GM12865 (cell line): ENCODE measurements around the gene ARPC5.
A peak's percentile ranks its signal among the peaks of the same experiment; 100 is the strongest.

Experiments
- DNase-seq: peaks from one replicate; pipeline ENCODE4 v3.0.0; 2010; ENCODE audit warnings: low read depth
- H3K4me3 ChIP-seq: 2 replicates; pipeline ENCODE4 v1.5.1; 2011; ENCODE audit warnings: mild to moderate bottlenecking, low read depth, low read length, control low read depth
- CTCF ChIP-seq: IDR thresholded peaks from 2 replicates; pipeline ENCODE4 v1.5.1; 2011; ENCODE audit warnings: low read length, control low read depth, low read depth, inconsistent platforms; ENCODE audit not compliant: insufficient read depth; ENCODE audit errors: missing control alignments

ARPC5 gene

GRCh38 chr1:183586926-183587325 lies 48.7 kb downstream of the ARPC5 start:
- no peak for DNase-seq
- no peak overlapping the region for H3K4me3 ChIP-seq
- TF ChIP-seq CTCF = no peak

- TF ChIP-seq CTCF = no peak
- no peak for DNase-seq
- H3K4me3 ChIP-seq = no peak overlapping the region
Measured at GRCh38 chr1:183586455-183586854, 49.1 kb downstream of the ARPC5 start.

DNA sequence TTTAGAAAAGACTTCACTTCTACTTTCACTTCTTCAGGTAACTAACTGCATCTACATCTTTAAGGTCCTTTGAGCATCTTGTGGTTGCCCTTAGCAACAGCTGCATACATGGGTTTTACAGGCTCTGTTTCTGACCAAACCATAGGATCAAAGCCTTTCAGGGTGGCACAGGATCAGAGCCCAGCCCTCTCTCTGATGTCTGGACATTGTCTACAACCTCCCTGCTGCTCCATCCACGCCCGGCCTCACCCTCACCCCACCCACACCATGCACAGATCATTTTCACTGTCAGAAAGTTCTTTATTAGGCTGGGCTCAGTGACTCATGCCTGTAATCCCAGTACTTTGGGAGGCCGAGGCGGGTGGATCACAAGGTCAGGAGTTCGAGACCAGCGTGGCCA lies 50.5 kb downstream of the ARPC5 start:
- DNase-seq = peak; percentile 53
- no peak overlapping the region for H3K4me3 ChIP-seq
- no peak for TF ChIP-seq CTCF

GRCh38 chr1:183584147-183584546 lies 51.4 kb downstream of the ARPC5 start:
- TF ChIP-seq CTCF = no peak
- no peak for DNase-seq
- no peak overlapping the region for H3K4me3 ChIP-seq

- no peak for TF ChIP-seq CTCF
- no peak for DNase-seq
- H3K4me3 ChIP-seq = no peak overlapping the region
Measured at GRCh38 chr1:183583466-183583865, 52.1 kb downstream of the ARPC5 start.

- no peak for TF ChIP-seq CTCF
- DNase-seq = no peak
Measured at GRCh38 chr1:183582021-183582713, 53.4 kb downstream of the ARPC5 start.

DNA sequence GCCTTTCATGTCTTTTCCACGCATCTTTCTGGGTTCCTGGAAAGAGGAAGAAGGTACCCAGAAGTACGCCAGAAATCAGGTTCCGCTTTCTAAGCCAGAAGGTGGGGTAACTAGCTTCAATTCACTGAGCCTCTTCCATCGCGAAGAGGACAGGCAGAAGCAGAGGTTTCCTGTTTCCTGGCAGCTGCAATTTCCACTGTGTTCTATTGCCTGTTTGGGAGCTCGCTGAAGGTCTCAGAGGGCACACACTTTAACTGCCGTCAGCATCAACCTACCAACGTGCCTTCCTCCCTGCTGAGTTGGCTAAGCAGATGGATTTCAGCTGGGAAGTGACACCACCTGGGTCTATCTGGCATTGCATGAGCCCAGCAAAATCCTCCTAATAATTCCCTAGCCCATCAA lies 55.3 kb downstream of the ARPC5 start:
- no peak overlapping the region for H3K4me3 ChIP-seq
- peak; percentile 45 for DNase-seq

More at GRCh38 chr1:183582021-183582713, 53.4 kb downstream of the ARPC5 start:
- no peak overlapping the region for H3K4me3 ChIP-seq

More for the DNA sequence above, 55.3 kb downstream of the ARPC5 start:
- TF ChIP-seq CTCF = peak; percentile 19
